Measurements from ENCODE around the gene CARD16. TPM values are rescaled to one million over a fixed set of nuclear protein-coding genes. Genes with fewer than 3 reads are reported as not detected.

The CARD16 gene
- total and polyA plus RNA-seq, 7 donors: 1.1 to 119 (median 11.6) TPM

- Histone ChIP-seq H3K4me3 (no peak overlapping the region), H3K4me1 (no peaks in the 10 kb centered on the region), H3K9me3 (no peaks in the 10 kb centered on the region), H3K27me3 (no peaks in the 10 kb centered on the region), H3K27ac (no peak overlapping the region), H3K36me3 (no peaks in the 10 kb centered on the region)
- TF ChIP-seq POLR2A (IDR thresholded peaks at IDR 0.05) (no peak), CTCF (IDR thresholded peaks at IDR 0.05) (no peak), EP300 (IDR thresholded peaks at IDR 0.05) (no peak), POLR2AphosphoS5 (IDR thresholded peaks at IDR 0.05) (no peak)
- intact Hi-C loops (cut with DNase I): no loop called here
- DNase-seq: no peak
- WGBS, 2 donors: 70 to 71% methylated on average over 4 of the region's 4 CpGs
These were observed 12.3 kb upstream of the CARD16 start for GRCh38 chr11:105057432-105057831.

GRCh38 chr11:105056446-105056845 is 11.3 kb upstream of the CARD16 start:
- 93 to 100% methylated on average over 1 of the region's 1 CpG for WGBS, 2 donors
- H3K27ac ChIP-seq: no peak overlapping the region

GRCh38 chr11:105054723-105055493 is 9.8 kb upstream of the CARD16 start:
- DNase-seq: no peak
- Histone ChIP-seq H3K27ac (no peak overlapping the region), H3K9me3 (no peaks in the 10 kb centered on the region), H3K4me1 (no peaks in the 10 kb centered on the region), H3K36me3 (no peaks in the 10 kb centered on the region), H3K27me3 (no peaks in the 10 kb centered on the region), H3K4me3 (no peak overlapping the region)
- intact Hi-C loops (cut with DNase I): no loop called here
- TF ChIP-seq POLR2A (IDR thresholded peaks at IDR 0.05) (no peak), CTCF (IDR thresholded peaks at IDR 0.05) (no peak), POLR2AphosphoS5 (IDR thresholded peaks at IDR 0.05) (no peak), EP300 (IDR thresholded peaks at IDR 0.05) (no peak)
- WGBS, 2 donors: 43 to 61% methylated on average over 2 of the region's 2 CpGs

More at GRCh38 chr11:105056446-105056845, 11.3 kb upstream of the CARD16 start:
- DNase-seq: no peak
- Histone ChIP-seq H3K4me1 (no peaks in the 10 kb centered on the region), H3K9me3 (no peaks in the 10 kb centered on the region), H3K36me3 (no peaks in the 10 kb centered on the region), H3K4me3 (no peak overlapping the region), H3K27me3 (no peaks in the 10 kb centered on the region)
- no peak for TF ChIP-seq POLR2A (IDR thresholded peaks at IDR 0.05)
- intact Hi-C loops (cut with DNase I): no loop called here

GRCh38 chr11:105052487-105052886 is 7.4 kb upstream of the CARD16 start:
- Histone ChIP-seq H3K9me3 (no peaks in the 10 kb centered on the region), H3K4me1 (peaks cover 0 to 1% (median under 1%) of the 10 kb centered on the region in 4 donors), H3K27ac (no peak overlapping the region), H3K4me3 (no peak overlapping the region), H3K36me3 (no peaks in the 10 kb centered on the region), H3K27me3 (no peaks in the 10 kb centered on the region)
- DNase-seq: no peak
- no peak for TF ChIP-seq POLR2AphosphoS5 (IDR thresholded peaks at IDR 0.05)
- intact Hi-C loops (cut with DNase I): no loop called here
- WGBS, 2 donors: 88 to 89% methylated on average over 3 of the region's 3 CpGs

- no peak for DNase-seq
- 92 to 94% methylated on average over 2 of the region's 2 CpGs for WGBS, 2 donors
- Histone ChIP-seq H3K4me1 (peaks cover 0 to 11% (median 7%) of the 10 kb centered on the region in 4 donors), H3K4me3 (no peak overlapping the region), H3K9me3 (no peaks in the 10 kb centered on the region), H3K27ac (no peak overlapping the region), H3K36me3 (no peaks in the 10 kb centered on the region), H3K27me3 (no peaks in the 10 kb centered on the region)
- intact Hi-C loops (cut with DNase I): no loop called here
- no peak for TF ChIP-seq EP300 (IDR thresholded peaks at IDR 0.05)
- TF ChIP-seq POLR2AphosphoS5 (IDR thresholded peaks at IDR 0.05): no peak
- TF ChIP-seq POLR2A (IDR thresholded peaks at IDR 0.05): no peak
These were observed 6.4 kb upstream of the CARD16 start for GRCh38 chr11:105051559-105051958.

- peak overlapping the region in 1 of 4 donors; percentile 0 for H3K27ac ChIP-seq
- no peaks in the 10 kb centered on the region for H3K27me3 ChIP-seq
- WGBS, 2 donors: 91 to 98% methylated on average over 1 of the region's 1 CpG
- DNase-seq: no peak
- intact Hi-C loops (cut with DNase I): no loop called here
- H3K4me1 ChIP-seq: peaks cover 0 to 23% (median 9%) of the 10 kb centered on the region in 4 donors
- H3K9me3 ChIP-seq: no peaks in the 10 kb centered on the region
- no peak for TF ChIP-seq EP300 (IDR thresholded peaks at IDR 0.05)
- TF ChIP-seq POLR2A (IDR thresholded peaks at IDR 0.05): no peak
- no peak for TF ChIP-seq CTCF (IDR thresholded peaks at IDR 0.05)
- TF ChIP-seq POLR2AphosphoS5 (IDR thresholded peaks at IDR 0.05): no peak
- no peak overlapping the region for H3K4me3 ChIP-seq
- H3K36me3 ChIP-seq: no peaks in the 10 kb centered on the region
These were observed 4.3 kb upstream of the CARD16 start for GRCh38 chr11:105049481-105049880.

Measured in sigmoid colon (tissue), 7 donors.